CD8-positive, alpha-beta memory T cell (primary cell): ENCODE results near the gene TMEM147. TPM values are rescaled to one million over a fixed set of nuclear protein-coding genes. Genes with fewer than 3 reads are reported as not detected.
A peak's percentile ranks its signal among the peaks of the same experiment; 100 is the strongest.
"Not testable (repeated sequence)": the region's sequence is repeated elsewhere in the genome, so short reads cannot be mapped to it uniquely, and the experiment has no call there.

Experiments
- CTCF ChIA-PET: fragments of 350-600 bp; sonication (Branson Sonifier 250); formaldehyde crosslinking; loops from one replicate; lab custom pipeline; 2021; ENCODE audit warnings: antibody characterized with exemption; lab: Charles Lee
- POLR2A ChIA-PET: fragments of 350-600 bp; sonication (Branson Sonifier 250); formaldehyde crosslinking; loops from one replicate; lab custom pipeline; 2021; ENCODE audit warnings: antibody characterized with exemption; lab: Charles Lee
- DNase-seq, 5 donors: peaks; one replicate each; pipeline versions ENCODE4 v3.0.0 to v3.0.0-alpha.2; 2020 to 2022; ENCODE audit warnings: mixed read lengths in 1 of 5
- H3K27ac ChIP-seq: one replicate; pipeline ENCODE4 v1.7.0; 2013; ENCODE audit warnings: low read depth, mild to moderate bottlenecking, low read length, moderate library complexity
- H3K27me3 ChIP-seq: 2 replicates; pipeline ENCODE4 v1.7.0; 2013; ENCODE audit warnings: low read length, mild to moderate bottlenecking; ENCODE audit not compliant: insufficient read depth, poor library complexity, severe bottlenecking
- H3K36me3 ChIP-seq: 2 replicates; pipeline ENCODE4 v1.7.0; 2013; ENCODE audit warnings: mild to moderate bottlenecking, low read length, moderate library complexity; ENCODE audit not compliant: insufficient read depth
- H3K4me1 ChIP-seq: 2 replicates; pipeline ENCODE4 v1.7.0; 2013; ENCODE audit warnings: mild to moderate bottlenecking, low read length, moderate library complexity; ENCODE audit not compliant: insufficient read depth
- H3K4me3 ChIP-seq: 2 replicates; pipeline ENCODE4 v1.7.0; 2013; ENCODE audit warnings: mild to moderate bottlenecking, low read length
- H3K9me3 ChIP-seq: 2 replicates; pipeline ENCODE4 v1.7.0; 2013; ENCODE audit warnings: mild to moderate bottlenecking, low read length
- H3K27ac Mint-ChIP-seq, 8 donors: one replicate each; pipeline ENCODE4 v1.8.0; 2020 to 2021; ENCODE audit warnings: mixed read lengths in 8 of 8, mild to moderate bottlenecking in 6 of 8, inconsistent platforms in 3 of 8, moderate library complexity in 3 of 8
- H3K27me3 Mint-ChIP-seq, 2 donors: one replicate each; pipeline ENCODE4 v1.8.0; 2020 to 2021; ENCODE audit warnings: mixed read lengths in 2 of 2, mild to moderate bottlenecking in 1 of 2, moderate library complexity in 1 of 2
- H3K36me3 Mint-ChIP-seq, 3 donors: one replicate each; pipeline ENCODE4 v1.8.0; 2020 to 2021; ENCODE audit warnings: mixed read lengths in 3 of 3, inconsistent platforms in 1 of 3, mild to moderate bottlenecking in 1 of 3
- H3K4me1 Mint-ChIP-seq, 3 donors: one replicate each; pipeline ENCODE4 v1.8.0; 2020 to 2021; ENCODE audit warnings: mixed read lengths in 3 of 3, inconsistent platforms in 1 of 3, mild to moderate bottlenecking in 1 of 3
- H3K4me3 Mint-ChIP-seq, 7 donors: one replicate each; pipeline ENCODE4 v1.8.0; 2020 to 2021; ENCODE audit warnings: mixed read lengths in 7 of 7, mild to moderate bottlenecking in 6 of 7, moderate library complexity in 4 of 7, inconsistent platforms in 2 of 7
- H3K9me3 Mint-ChIP-seq, 5 donors: one replicate each; pipeline ENCODE4 v1.8.0; 2020 to 2022; ENCODE audit warnings: mixed read lengths in 5 of 5, mild to moderate bottlenecking in 3 of 5, moderate library complexity in 2 of 5, inconsistent platforms in 1 of 5
- polyA plus RNA-seq: library from polyadenylated mRNA; unstranded; fragments of 300-500 nt; fragmentation: Illumina TruSeq; gene quantifications from one replicate; pipeline ENCODE4 v1.2.3, GENCODE V29; 2021
- total RNA-seq, 2 experiments: library from RNA; stranded (reverse); gene quantifications; one replicate each; pipeline ENCODE4 v1.2.3, GENCODE V29; 2021

Gene TMEM147
- total and polyA plus RNA-seq, 3 experiments from 2014 or later: 82.6 to 175 (median 91.4) TPM

DNA sequence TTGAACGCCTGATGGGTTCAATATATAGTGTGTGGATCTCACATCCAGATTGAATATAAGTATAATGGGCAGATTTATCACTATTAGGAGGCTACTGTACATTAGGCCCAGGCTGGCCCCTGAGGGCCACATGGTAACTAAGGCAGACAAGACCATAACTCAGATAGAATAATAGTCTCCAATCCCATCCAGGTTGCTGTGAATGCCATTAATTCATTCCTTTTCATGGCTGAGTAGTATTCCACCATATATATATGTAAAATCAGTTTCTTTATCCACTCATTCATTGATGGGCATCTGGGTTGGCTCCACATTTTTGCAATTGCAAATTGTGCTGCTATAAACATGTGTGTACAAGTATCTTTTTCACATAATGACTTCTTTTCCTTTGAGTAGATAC is 32.5 kb downstream of the TMEM147 start:
- Mint-ChIP-seq H3K4me1 (no peaks in the 10 kb centered on the region), H3K4me3 (no peak overlapping the region), H3K27ac (no peak overlapping the region), H3K9me3 (peaks cover 24 to 39% (median 38%) of the 10 kb centered on the region in 5 donors), H3K27me3 (peaks cover 13 to 38% of the 10 kb centered on the region in 2 donors), H3K36me3 (peaks cover 0 to 25% (median 0%) of the 10 kb centered on the region in 3 donors)
- Histone ChIP-seq H3K4me3 (no peak overlapping the region), H3K36me3 (no peaks in the 10 kb centered on the region), H3K27ac (no peak overlapping the region), H3K27me3 (no peaks in the 10 kb centered on the region), H3K4me1 (no peaks in the 10 kb centered on the region), H3K9me3 (peaks cover 5% of the 10 kb centered on the region)
- POLR2A ChIA-PET: no interaction called here
- no peak for DNase-seq
- CTCF ChIA-PET: no interaction called here

DNA sequence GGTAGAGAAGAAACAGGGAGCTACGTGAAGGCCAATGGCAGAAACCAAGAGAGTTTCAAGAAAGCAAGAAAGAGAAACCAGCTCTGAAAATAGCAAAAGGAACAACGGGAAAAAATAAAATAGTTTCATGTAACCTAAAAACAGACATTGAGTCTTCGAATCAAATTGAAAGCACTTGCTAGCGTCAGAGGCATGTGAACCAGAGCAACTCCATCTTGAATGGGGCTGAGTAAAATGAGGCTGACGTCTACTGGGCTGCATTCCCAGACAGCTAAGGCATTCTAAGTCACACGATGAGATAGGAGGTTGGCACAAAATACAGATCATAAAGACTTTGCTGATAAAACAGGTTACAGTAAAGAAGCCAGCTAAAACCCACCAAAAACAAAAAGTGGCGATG is 33.3 kb downstream of the TMEM147 start:
- no peaks in the 10 kb centered on the region for H3K27me3 ChIP-seq
- H3K9me3 ChIP-seq: peaks cover 5% of the 10 kb centered on the region
- peaks cover 24 to 38% (median 35%) of the 10 kb centered on the region in 5 donors for H3K9me3 Mint-ChIP-seq
- POLR2A ChIA-PET: no interaction called here
- H3K4me1 ChIP-seq: no peaks in the 10 kb centered on the region
- H3K27ac Mint-ChIP-seq: no peak overlapping the region
- DNase-seq: no peak
- peaks cover 0 to 25% (median 0%) of the 10 kb centered on the region in 3 donors for H3K36me3 Mint-ChIP-seq
- H3K36me3 ChIP-seq: no peaks in the 10 kb centered on the region
- no peak overlapping the region for H3K4me3 ChIP-seq
- no peak overlapping the region for H3K27ac ChIP-seq
- CTCF ChIA-PET: no interaction called here
- H3K4me3 Mint-ChIP-seq: no peak overlapping the region
- H3K27me3 Mint-ChIP-seq: peaks cover 18 to 35% of the 10 kb centered on the region in 2 donors
- H3K4me1 Mint-ChIP-seq: no peaks in the 10 kb centered on the region

DNA sequence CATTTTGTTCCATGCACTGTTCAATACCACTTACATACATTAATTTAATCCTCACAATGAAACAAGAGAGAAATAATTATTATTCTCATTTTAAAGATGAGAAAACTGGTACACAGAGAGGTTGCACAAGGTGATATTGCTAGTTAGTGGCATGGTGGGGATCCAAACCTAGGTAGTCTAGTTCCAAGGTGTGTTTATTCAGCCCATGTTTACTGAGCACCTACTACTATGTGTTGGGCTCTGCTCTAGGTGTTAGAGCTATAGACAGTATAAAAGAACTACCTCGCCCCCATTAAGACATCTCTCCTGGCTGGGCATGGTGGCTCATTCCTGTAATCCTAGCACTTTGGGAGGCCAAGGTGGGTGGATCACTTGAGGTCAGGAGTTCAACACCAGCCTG is 37.3 kb downstream of the TMEM147 start:
- H3K4me3 ChIP-seq: no peak overlapping the region
- H3K27me3 ChIP-seq: no peaks in the 10 kb centered on the region
- H3K36me3 ChIP-seq: no peaks in the 10 kb centered on the region
- H3K9me3 ChIP-seq: no peaks in the 10 kb centered on the region
- Mint-ChIP-seq H3K27ac (no peak overlapping the region), H3K27me3 (peaks cover 16 to 30% of the 10 kb centered on the region in 2 donors), H3K4me1 (no peaks in the 10 kb centered on the region), H3K36me3 (peaks cover 0 to 2% (median 0%) of the 10 kb centered on the region in 3 donors), H3K9me3 (peaks cover under 1 to 7% (median 2%) of the 10 kb centered on the region in 5 donors), H3K4me3 (no peak overlapping the region)
- CTCF ChIA-PET: no interaction called here
- POLR2A ChIA-PET: no interaction called here
- H3K27ac ChIP-seq: no peak overlapping the region
- DNase-seq: no peak
- H3K4me1 ChIP-seq: no peaks in the 10 kb centered on the region

DNA sequence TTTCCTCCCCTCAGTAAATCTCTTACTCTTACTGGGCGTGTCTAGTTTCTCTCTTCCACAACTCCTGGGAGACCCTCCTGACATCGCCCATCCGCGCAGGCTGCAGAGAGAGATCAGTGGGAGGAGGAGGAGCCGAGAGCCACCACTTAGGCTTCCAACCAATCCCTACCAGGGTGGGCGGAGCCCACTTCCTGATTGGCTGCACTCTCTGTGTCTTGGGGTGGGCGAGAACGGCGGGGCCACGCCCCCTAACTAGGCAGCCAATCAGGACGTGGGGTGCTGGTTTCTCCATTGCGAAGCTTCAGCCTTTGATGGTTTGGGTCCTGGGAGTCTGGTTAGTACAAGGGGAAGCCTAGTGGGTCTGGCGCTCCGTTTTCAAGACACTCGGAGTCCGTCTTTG is 40.4 kb downstream of the TMEM147 start, which contains the start of gene PMIS2:
TSS of gene PMIS2 (plus strand) at position 326 of the 400 bp plus-strand sequence. CDS start 87 bp downstream, outside the sequence.
- no peaks in the 10 kb centered on the region for H3K9me3 ChIP-seq
- no peak for DNase-seq
- Mint-ChIP-seq H3K9me3 (no peaks in the 10 kb centered on the region), H3K27me3 (peaks cover 17 to 21% of the 10 kb centered on the region in 2 donors), H3K4me3 (no peak within 1 kb of the TSS), H3K4me1 (no peaks in the 10 kb centered on the region), H3K36me3 (no peaks in the 10 kb centered on the region), H3K27ac (no peak within 1 kb of the TSS)
- no peaks in the 10 kb centered on the region for H3K36me3 ChIP-seq
- H3K4me1 ChIP-seq: no peaks in the 10 kb centered on the region
- H3K27me3 ChIP-seq: no peaks in the 10 kb centered on the region
- CTCF ChIA-PET: no interaction called here
- no peak within 1 kb of the TSS for H3K4me3 ChIP-seq
- no peak within 1 kb of the TSS for H3K27ac ChIP-seq
- POLR2A ChIA-PET: no interaction called here

DNA sequence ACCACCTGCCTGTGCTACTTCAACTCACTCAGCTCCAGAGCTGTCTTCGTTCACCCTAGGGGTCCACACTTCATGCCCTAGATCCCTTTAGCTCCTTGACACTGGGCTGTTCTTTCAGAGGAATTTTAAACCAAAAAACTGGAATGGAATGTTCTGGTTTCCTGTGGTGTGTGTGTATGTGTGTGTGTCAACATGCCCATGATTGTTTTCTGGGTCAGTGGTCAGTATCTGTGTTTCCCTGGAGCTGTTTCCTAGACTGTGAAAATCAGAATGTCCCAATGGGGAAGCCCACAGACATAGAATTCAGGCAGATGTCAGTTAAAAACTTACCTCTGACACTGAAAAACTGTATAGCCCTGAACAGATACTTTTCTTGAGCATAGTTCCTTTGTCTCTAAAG is 41.9 kb downstream of the TMEM147 start:
- CTCF ChIA-PET: interaction anchor here (1.4 kb wide), 1 partner anchor 8 kb away, joined by 3 read pairs; no protein-coding TSS in a partner anchor
- H3K4me1 Mint-ChIP-seq: no peaks in the 10 kb centered on the region
- no peaks in the 10 kb centered on the region for H3K4me1 ChIP-seq
- H3K4me3 ChIP-seq: no peak overlapping the region
- POLR2A ChIA-PET: no interaction called here
- no peak overlapping the region for H3K4me3 Mint-ChIP-seq
- H3K9me3 ChIP-seq: no peaks in the 10 kb centered on the region
- no peaks in the 10 kb centered on the region for H3K9me3 Mint-ChIP-seq
- H3K27me3 ChIP-seq: no peaks in the 10 kb centered on the region
- peaks cover 17 to 23% of the 10 kb centered on the region in 2 donors for H3K27me3 Mint-ChIP-seq
- no peaks in the 10 kb centered on the region for H3K36me3 Mint-ChIP-seq
- H3K36me3 ChIP-seq: no peaks in the 10 kb centered on the region
- no peak overlapping the region for H3K27ac ChIP-seq
- no peak for DNase-seq
- no peak overlapping the region for H3K27ac Mint-ChIP-seq

DNA sequence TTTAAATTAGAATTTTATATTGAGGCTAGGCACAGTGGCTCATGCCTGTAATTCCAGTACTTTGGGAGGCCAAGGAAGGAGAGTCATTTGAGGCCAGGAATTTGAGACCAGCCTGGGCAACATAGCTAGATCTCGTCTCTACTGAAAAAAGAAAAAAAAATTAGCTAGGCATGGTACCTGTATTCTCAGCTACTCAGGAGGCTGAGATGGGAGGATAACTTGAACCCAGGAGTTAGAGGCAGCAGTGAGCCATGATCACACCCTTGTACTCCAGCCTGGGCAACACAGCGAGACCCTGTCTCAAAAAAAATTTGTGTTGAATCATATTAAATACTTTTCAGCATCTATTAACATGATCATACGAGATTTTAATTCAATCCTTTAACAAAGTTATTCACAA is 45.4 kb downstream of the TMEM147 start:
- Histone ChIP-seq H3K36me3 (no peaks in the 10 kb centered on the region), H3K27ac (no peak overlapping the region), H3K9me3 (no peaks in the 10 kb centered on the region), H3K27me3 (no peaks in the 10 kb centered on the region), H3K4me3 (no peak overlapping the region), H3K4me1 (no peaks in the 10 kb centered on the region)
- Mint-ChIP-seq H3K27me3 (peaks cover 10 to 17% of the 10 kb centered on the region in 2 donors), H3K27ac (no peak overlapping the region), H3K4me3 (no peak overlapping the region), H3K9me3 (no peaks in the 10 kb centered on the region), H3K36me3 (no peaks in the 10 kb centered on the region), H3K4me1 (no peaks in the 10 kb centered on the region)
- POLR2A ChIA-PET: no interaction called here
- DNase-seq: no peak
- CTCF ChIA-PET: no interaction called here

DNA sequence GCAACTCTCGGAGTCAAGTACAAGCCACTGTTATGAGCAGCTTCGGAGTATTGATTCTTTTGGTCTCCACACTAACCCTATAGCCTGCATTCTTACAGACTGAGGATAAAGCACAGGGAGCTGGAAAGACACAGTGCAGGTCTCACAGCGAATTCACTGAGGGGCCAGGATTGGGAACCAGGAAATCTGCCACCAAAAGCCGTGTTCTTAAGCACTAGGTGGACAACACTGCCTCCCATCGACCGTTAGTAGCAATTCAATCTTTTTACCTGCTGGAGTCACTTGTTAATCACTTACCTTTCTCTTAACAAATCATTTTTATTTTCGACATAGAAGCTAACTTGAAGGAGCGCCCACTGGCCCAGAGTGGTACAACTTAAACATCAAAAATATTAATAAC is 46.8 kb downstream of the TMEM147 start:
- Histone ChIP-seq H3K4me3 (no peak overlapping the region), H3K27me3 (no peaks in the 10 kb centered on the region), H3K27ac (no peak overlapping the region), H3K9me3 (no peaks in the 10 kb centered on the region), H3K36me3 (no peaks in the 10 kb centered on the region), H3K4me1 (no peaks in the 10 kb centered on the region)
- peak in 2 of 5 donors; percentile 11 to 28 for DNase-seq
- ChIA-PET POLR2A (no interaction called here), CTCF (interaction anchor here (0.6 to 1.5 kb wide), 6 partner anchors 9 to 97 kb away, joined by 3 to 5 read pairs (median 4); no protein-coding TSS in a partner anchor)
- Mint-ChIP-seq H3K4me3 (no peak overlapping the region), H3K27ac (peak overlapping the region in 1 of 8 donors; percentile 60), H3K4me1 (peaks cover 0 to 2% (median 0%) of the 10 kb centered on the region in 3 donors), H3K9me3 (no peaks in the 10 kb centered on the region), H3K27me3 (peaks cover 6 to 19% of the 10 kb centered on the region in 2 donors), H3K36me3 (no peaks in the 10 kb centered on the region)

DNA sequence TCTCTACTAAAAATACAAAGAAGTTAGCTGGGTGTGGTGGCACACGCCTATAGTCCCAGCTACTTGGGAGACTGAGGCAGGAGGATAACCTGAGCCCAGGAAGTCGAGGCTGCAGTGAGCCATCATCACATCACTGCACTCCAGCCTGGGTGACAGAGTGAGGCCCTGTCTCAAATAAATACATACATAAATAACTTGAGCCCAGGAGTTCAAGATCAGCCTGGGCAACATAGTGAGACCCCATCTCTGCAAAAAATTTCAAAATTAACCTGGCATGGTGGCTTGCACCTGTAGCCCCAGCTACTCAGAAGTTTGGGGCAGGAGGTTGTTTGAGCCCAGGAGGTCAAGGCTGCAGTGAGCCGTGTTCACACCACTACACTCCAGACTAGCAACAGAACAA is 49.6 kb downstream of the TMEM147 start:
- CTCF ChIA-PET, POLR2A ChIA-PET, H3K9me3 ChIP-seq, H3K36me3 Mint-ChIP-seq, DNase-seq, H3K4me3 ChIP-seq, H3K4me1 Mint-ChIP-seq, H3K27ac ChIP-seq, H3K4me1 ChIP-seq, H3K27me3 ChIP-seq, H3K36me3 ChIP-seq, H3K4me3 Mint-ChIP-seq, H3K9me3 Mint-ChIP-seq: not testable (repeated sequence)
- H3K27me3 Mint-ChIP-seq: peaks cover 5 to 26% of the 10 kb centered on the region in 2 donors
- H3K27ac Mint-ChIP-seq: peak overlapping the region in 1 of 8 donors; percentile 77
